Keratinocyte (primary cell): ENCODE measurements around the gene TTC9. TPM values are rescaled to one million over a fixed set of nuclear protein-coding genes. Genes with fewer than 3 reads are reported as not detected.

ENCODE experiments used
- DNase-seq: peaks from one replicate; pipeline ENCODE4 v3.0.0-alpha.2; 2011; ENCODE audit warnings: low read depth, missing footprints, low spot score
- FAIRE-seq: peaks from 2 replicates; lab custom pipeline; 2011; peaks lifted over from hg19 to GRCh38; lab: Jason Lieb, UNC
- H2AFZ ChIP-seq: 2 replicates; pipeline ENCODE4 v1.6.0; 2012; ENCODE audit warnings: low read length, control low read depth, inconsistent platforms; ENCODE audit not compliant: control insufficient read depth
- H3K27ac ChIP-seq: 2 replicates; pipeline ENCODE4 v1.5.1; 2011; ENCODE audit warnings: low read length; ENCODE audit not compliant: control insufficient read depth, insufficient read depth
- H3K27me3 ChIP-seq: 3 replicates; pipeline ENCODE4 v1.6.0; 2011; ENCODE audit warnings: low read length; ENCODE audit not compliant: control insufficient read depth, insufficient read depth; ENCODE audit errors: extremely low read depth
- H3K36me3 ChIP-seq, 2 experiments: 2 replicates in 1 of 2; 3 replicates in 1 of 2; pipeline ENCODE4 v1.5.1; 2011; ENCODE audit warnings: low read length in 2 of 2, mild to moderate bottlenecking in 1 of 2; ENCODE audit not compliant: control insufficient read depth in 2 of 2, insufficient read depth in 2 of 2; ENCODE audit errors: extremely low read depth in 1 of 2
- H3K4me1 ChIP-seq: 3 replicates; pipeline ENCODE4 v1.5.1; 2011; ENCODE audit warnings: low read length; ENCODE audit not compliant: control insufficient read depth, insufficient read depth; ENCODE audit errors: extremely low read depth
- H3K4me2 ChIP-seq: 3 replicates; pipeline ENCODE4 v1.6.0; 2011; ENCODE audit warnings: low read depth, low read length; ENCODE audit not compliant: control insufficient read depth, insufficient read depth; ENCODE audit errors: extremely low read depth
- H3K4me3 ChIP-seq, 3 experiments: fragments of 200-600 bp in 1 of 3; sonication (generic) in 1 of 3; 2 replicates in 2 of 3; 3 replicates in 1 of 3; pipeline ENCODE4 v1.5.1; 2011 to 2016; ENCODE audit warnings: low read length in 3 of 3, mild to moderate bottlenecking in 3 of 3, control low read depth in 2 of 3, inconsistent platforms in 1 of 3, low read depth in 1 of 3, mixed read lengths in 1 of 3, mixed run types in 1 of 3, moderate library complexity in 1 of 3; ENCODE audit not compliant: control insufficient read depth in 2 of 3, insufficient read depth in 2 of 3; ENCODE audit errors: extremely low read depth in 1 of 3
- H3K79me2 ChIP-seq: 2 replicates; pipeline ENCODE4 v1.6.0; 2012; ENCODE audit warnings: low read length; ENCODE audit not compliant: control insufficient read depth, insufficient read depth
- H3K9ac ChIP-seq: 3 replicates; pipeline ENCODE4 v1.6.0; 2011; ENCODE audit warnings: low read length; ENCODE audit not compliant: control insufficient read depth, insufficient read depth; ENCODE audit errors: extremely low read depth
- H3K9me1 ChIP-seq: 3 replicates; pipeline ENCODE4 v1.6.0; 2011; ENCODE audit warnings: low read length; ENCODE audit not compliant: control insufficient read depth, insufficient read depth; ENCODE audit errors: extremely low read depth
- H3K9me3 ChIP-seq: 2 replicates; pipeline ENCODE4 v1.5.1; 2012; ENCODE audit warnings: low read depth, low read length; ENCODE audit not compliant: control insufficient read depth
- H4K20me1 ChIP-seq: 3 replicates; pipeline ENCODE4 v1.6.0; 2011; ENCODE audit warnings: low read length; ENCODE audit not compliant: control insufficient read depth, insufficient read depth; ENCODE audit errors: extremely low read depth
- CTCF ChIP-seq, 3 experiments: IDR thresholded peaks in 1 of 3; conservative IDR thresholded peaks in 1 of 3; optimal IDR thresholded peaks in 1 of 3; 2 replicates in 2 of 3; 3 replicates in 1 of 3; pipeline versions ENCODE3 to v1.5.1; 2011; ENCODE audit warnings: low read length in 3 of 3, mild to moderate bottlenecking in 3 of 3, moderate library complexity in 2 of 3, control low read depth in 1 of 3, inconsistent platforms in 1 of 3; ENCODE audit not compliant: insufficient read depth in 2 of 3; ENCODE audit errors: extremely low read depth in 1 of 3
- EZH2 ChIP-seq: IDR thresholded peaks from one replicate; pipeline ENCODE4 v1.6.1; 2012; ENCODE audit warnings: inconsistent platforms, mild to moderate bottlenecking, low read length, moderate library complexity
- dilution Hi-C: fragments of 300-500 bp; cut with MboI; formaldehyde crosslinking; loops from one replicate; pipeline ENCODE4 v1.7.0; 2020; ENCODE audit warnings: low sequenced_read_pairs; ENCODE audit not compliant: extremely low pct_ligation_motif_present
- polyA plus RNA-seq, 5 experiments: library from polyadenylated mRNA; depleted of rRNA in 3 of 5; stranded (reverse) in 3 of 5; stranded (forward) in 1 of 5; unstranded in 1 of 5; fragments of >200 nt; gene quantifications; 1 replicate in 1 of 5; 2 replicates in 3 of 5; 3 replicates in 1 of 5; pipeline versions ENCODE4 v1.2.1 to v1.2.3, GENCODE V29; 2011 to 2012; ENCODE audit warnings: missing spikeins in 2 of 5, low read depth in 1 of 5, low replicate concordance in 1 of 5

TTC9 gene
- polyA plus RNA-seq, 1 donor (not counting 4 experiments of a cell fraction or from before 2014, with no cell fraction given), result 0.59 TPM

- peak; percentile 37 for TF ChIP-seq EZH2
- TF ChIP-seq CTCF (optimal IDR thresholded peaks at IDR 0.05 in 1 of 3, IDR thresholded peaks at IDR 0.05 in 1 of 3, conservative IDR thresholded peaks at IDR 0.05 in 1 of 3; ENCODE audit: extremely low read depth in 1 of 3, insufficient read depth in 2 of 3, low read length in 3 of 3), result no peak
- H3K36me3 ChIP-seq, result no peaks in the 10 kb centered on the region
- FAIRE-seq (peak; percentile 71), DNase-seq (no peak)
- H3K9ac ChIP-seq, result no peak overlapping the region
- dilution Hi-C loops, result no loop called here
- H3K9me1 ChIP-seq, result no peaks in the 10 kb centered on the region
- H3K4me2 ChIP-seq, result peak overlapping the region; percentile 63
- peaks cover 2% of the 10 kb centered on the region for H3K9me3 ChIP-seq
- H3K27me3 ChIP-seq, result peaks cover 29% of the 10 kb centered on the region
- no peak overlapping the region for H3K27ac ChIP-seq
- no peaks in the 10 kb centered on the region for H4K20me1 ChIP-seq
- H3K4me1 ChIP-seq, result peaks cover 14% of the 10 kb centered on the region
- peak overlapping the region; percentile 57 to 70 (median 67) for H3K4me3 ChIP-seq
- H2AFZ ChIP-seq, result peak overlapping the region; percentile 68
- no peaks in the 10 kb centered on the region for H3K79me2 ChIP-seq
These were observed 673 bp upstream of the TTC9 start for GRCh38 chr14:70640938-70641547.

DNA sequence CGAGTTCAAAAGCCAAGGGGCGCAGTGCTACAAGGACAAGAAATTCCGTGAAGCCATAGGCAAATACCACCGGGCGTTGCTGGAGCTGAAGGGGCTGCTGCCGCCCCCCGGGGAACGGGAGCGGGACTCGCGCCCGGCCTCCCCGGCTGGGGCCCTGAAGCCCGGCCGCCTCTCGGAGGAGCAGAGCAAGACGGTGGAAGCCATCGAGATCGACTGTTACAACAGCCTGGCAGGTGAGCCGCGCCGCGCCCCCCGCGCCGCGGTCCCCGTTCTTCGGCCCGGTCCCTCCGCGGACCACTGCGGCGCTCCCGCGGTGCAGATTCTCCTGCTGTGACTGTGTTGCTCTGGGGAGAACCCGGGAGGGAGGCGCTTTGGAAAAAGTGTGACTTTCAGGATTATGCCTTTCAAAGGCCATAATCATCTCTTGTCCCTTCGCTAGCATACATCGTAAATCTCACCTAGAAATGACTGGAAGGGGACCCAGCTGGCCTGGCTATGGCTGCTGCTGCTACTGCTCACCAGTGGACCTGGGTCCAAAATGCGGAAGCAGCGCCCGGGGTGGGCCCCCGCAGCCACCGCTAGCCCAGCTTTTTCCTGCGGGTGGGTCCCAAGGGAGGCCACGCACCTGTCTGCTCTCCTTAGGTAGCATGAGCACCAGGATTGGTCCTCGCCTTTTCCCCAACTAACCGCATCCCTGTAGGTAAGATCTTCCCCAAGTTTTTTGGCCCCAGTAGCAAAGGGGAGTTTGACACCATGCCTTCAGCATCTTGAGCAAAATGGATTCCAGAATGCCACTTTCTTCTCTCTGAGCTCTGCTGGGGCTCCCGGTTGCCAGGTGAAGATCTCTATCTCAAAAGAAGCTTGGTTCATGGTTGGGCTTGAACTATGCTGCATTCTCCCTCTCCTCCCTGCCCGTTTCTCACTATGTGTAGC is 853 bp downstream of the TTC9 start:
- Histone ChIP-seq H4K20me1 (no peaks in the 10 kb centered on the region), H3K9me3 (no peaks in the 10 kb centered on the region), H3K36me3 (no peaks in the 10 kb centered on the region), H3K4me1 (peaks cover 14% of the 10 kb centered on the region), H3K9ac (peak overlapping the region; percentile 15), H3K4me3 (peak overlapping the region; percentile 47 to 73 (median 70)), H3K9me1 (no peaks in the 10 kb centered on the region), H2AFZ (peak overlapping the region; percentile 74), H3K79me2 (no peaks in the 10 kb centered on the region), H3K27ac (no peak overlapping the region), H3K27me3 (peaks cover 29% of the 10 kb centered on the region), H3K4me2 (peak overlapping the region; percentile 63)
- dilution Hi-C loops, result no loop called here
- no peak for FAIRE-seq
- no peak for DNase-seq
- TF ChIP-seq CTCF (optimal IDR thresholded peaks at IDR 0.05 in 1 of 3, IDR thresholded peaks at IDR 0.05 in 1 of 3, conservative IDR thresholded peaks at IDR 0.05 in 1 of 3; ENCODE audit: extremely low read depth in 1 of 3, insufficient read depth in 2 of 3, low read length in 3 of 3), result no peak
- peak; percentile 71 for TF ChIP-seq EZH2
